Gastrocnemius medialis (tissue), 4 donors: ENCODE data around the gene SLC25A23.

Experiments
- CTCF ChIP-seq, 5 experiments: fragments of 450-650 bp in 3 of 5; fragments of 200-600 bp in 2 of 5; sonication (generic) in 2 of 5; IDR thresholded peaks in 4 of 5; conservative IDR thresholded peaks in 1 of 5; 1 replicate in 4 of 5; 2 replicates in 1 of 5; pipeline ENCODE4 v1.5.1; 2016 to 2019; ENCODE audit warnings: antibody characterized with exemption in 5 of 5, mild to moderate bottlenecking in 3 of 5, moderate library complexity in 3 of 5
- POLR2A ChIP-seq, 2 donors: fragments of 450-650 bp; IDR thresholded peaks; one replicate each; pipeline ENCODE4 v1.6.1; 2017; ENCODE audit warnings: antibody characterized with exemption in 2 of 2, mild to moderate bottlenecking in 2 of 2, moderate library complexity in 2 of 2

GRCh38 chr19:6443986-6444385 is 15.6 kb downstream of the SLC25A23 start:
- TF ChIP-seq CTCF (IDR thresholded peaks at IDR 0.05 in 4 of 5, conservative IDR thresholded peaks at IDR 0.05 in 1 of 5) = no peak
- TF ChIP-seq POLR2A (IDR thresholded peaks at IDR 0.05) = no peak
